MG63 (cell line): ENCODE results near the gene SYNJ2BP. TPM values are rescaled to one million over a fixed set of nuclear protein-coding genes. Genes with fewer than 3 reads are reported as not detected.

Experiments
- DNase-seq: peaks from one replicate; pipeline ENCODE4 v3.0.0-alpha.2; 2020
- H3K27me3 ChIP-seq: fragments of 250-450 bp; sonication (Bioruptor Pico); 2 replicates; pipeline ENCODE4 v1.5.1; 2020; ENCODE audit warnings: mild to moderate bottlenecking, moderate library complexity
- H3K36me3 ChIP-seq: fragments of 250-450 bp; sonication (Bioruptor Pico); 2 replicates; pipeline ENCODE4 v1.5.1; 2020; ENCODE audit warnings: mild to moderate bottlenecking, moderate library complexity
- H3K4me3 ChIP-seq: fragments of 250-450 bp; sonication (Bioruptor Pico); 2 replicates; pipeline ENCODE4 v1.5.1; 2020; ENCODE audit warnings: mild to moderate bottlenecking, moderate library complexity
- H3K9me3 ChIP-seq: fragments of 250-450 bp; sonication (Bioruptor Pico); 2 replicates; pipeline ENCODE4 v1.5.1; 2020; ENCODE audit warnings: mild to moderate bottlenecking, moderate library complexity
- total RNA-seq: library from RNA; depleted of rRNA; stranded (reverse); fragments of >200 nt; shearing (Covaris generic); gene quantifications from 2 replicates; pipeline ENCODE4 v1.2.3, GENCODE V29; 2014; ENCODE audit warnings: low replicate concordance; rRNA removed

Gene SYNJ2BP
- total RNA-seq, 1 experiment from 2014 or later = 9.3 TPM

GRCh38 chr14:70398706-70399431 is 18.0 kb downstream of the SYNJ2BP start:
- Histone ChIP-seq H3K4me3 (no peak overlapping the region), H3K27me3 (no peaks in the 10 kb centered on the region), H3K9me3 (no peaks in the 10 kb centered on the region), H3K36me3 (no peaks in the 10 kb centered on the region)
- no peak for DNase-seq

GRCh38 chr14:70398280-70398679 is 18.6 kb downstream of the SYNJ2BP start:
- no peaks in the 10 kb centered on the region for H3K36me3 ChIP-seq
- DNase-seq = no peak
- H3K4me3 ChIP-seq = no peak overlapping the region
- no peaks in the 10 kb centered on the region for H3K27me3 ChIP-seq
- H3K9me3 ChIP-seq = no peaks in the 10 kb centered on the region

DNA sequence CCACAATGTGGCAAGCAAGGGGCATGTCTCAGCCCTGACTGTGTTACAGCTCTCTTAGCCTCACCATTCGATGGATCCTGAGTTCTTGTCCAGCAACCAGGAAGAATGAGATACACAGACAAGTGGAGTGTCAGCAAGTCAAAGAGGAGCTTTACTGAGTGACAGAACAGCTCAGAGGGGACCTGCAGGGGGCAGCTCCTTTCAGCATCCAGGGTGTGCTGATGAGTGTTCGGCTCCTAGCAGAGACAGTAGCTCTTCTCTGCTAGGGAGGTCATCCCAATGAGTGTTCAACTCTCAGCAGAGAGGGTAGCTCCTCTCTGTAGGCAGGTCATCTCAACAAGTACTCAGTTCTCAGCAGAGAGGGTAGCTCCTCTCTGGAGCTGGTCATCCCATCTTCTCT is 19.1 kb downstream of the SYNJ2BP start:
- Histone ChIP-seq H3K27me3 (no peaks in the 10 kb centered on the region), H3K9me3 (no peaks in the 10 kb centered on the region), H3K4me3 (no peak overlapping the region)

DNA sequence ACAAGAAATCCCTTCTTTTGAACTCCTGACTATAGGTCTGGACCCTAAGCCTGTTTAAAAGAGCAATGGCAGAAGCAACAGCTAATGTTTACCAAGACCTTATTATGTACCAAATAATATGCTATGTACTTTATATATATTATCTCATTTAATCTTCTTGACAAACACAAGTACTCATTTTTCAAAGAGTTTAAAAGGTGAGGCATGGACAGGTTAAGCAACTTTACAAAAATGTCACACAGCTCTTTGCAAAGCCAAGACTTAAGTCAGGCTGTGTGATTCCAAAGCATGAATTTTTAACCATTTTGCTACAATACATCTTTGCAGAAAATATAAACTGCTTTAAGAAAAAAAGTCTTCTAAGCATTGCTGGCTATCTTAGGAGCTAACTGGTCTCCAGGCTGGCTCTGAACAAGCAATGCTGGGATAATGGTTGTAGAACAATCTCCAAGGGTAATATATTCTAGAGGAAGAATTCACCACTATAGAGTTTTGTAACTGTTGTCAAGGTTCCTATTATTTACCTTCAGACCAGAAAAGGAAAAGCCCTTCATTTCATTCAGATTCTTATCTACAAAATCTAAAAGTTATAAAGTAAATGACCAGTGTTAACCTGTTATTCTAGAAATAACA is 22.1 kb downstream of the SYNJ2BP start:
- no peaks in the 10 kb centered on the region for H3K9me3 ChIP-seq
- H3K36me3 ChIP-seq = no peaks in the 10 kb centered on the region
- H3K4me3 ChIP-seq = no peak overlapping the region
- no peaks in the 10 kb centered on the region for H3K27me3 ChIP-seq
- DNase-seq = no peak

More for the DNA sequence above, 19.1 kb downstream of the SYNJ2BP start:
- H3K36me3 ChIP-seq = no peaks in the 10 kb centered on the region
- no peak for DNase-seq

GRCh38 chr14:70392676-70393075 is 24.2 kb downstream of the SYNJ2BP start:
- Histone ChIP-seq H3K9me3 (no peaks in the 10 kb centered on the region), H3K27me3 (no peaks in the 10 kb centered on the region), H3K4me3 (no peak overlapping the region), H3K36me3 (no peaks in the 10 kb centered on the region)
- no peak for DNase-seq

DNA sequence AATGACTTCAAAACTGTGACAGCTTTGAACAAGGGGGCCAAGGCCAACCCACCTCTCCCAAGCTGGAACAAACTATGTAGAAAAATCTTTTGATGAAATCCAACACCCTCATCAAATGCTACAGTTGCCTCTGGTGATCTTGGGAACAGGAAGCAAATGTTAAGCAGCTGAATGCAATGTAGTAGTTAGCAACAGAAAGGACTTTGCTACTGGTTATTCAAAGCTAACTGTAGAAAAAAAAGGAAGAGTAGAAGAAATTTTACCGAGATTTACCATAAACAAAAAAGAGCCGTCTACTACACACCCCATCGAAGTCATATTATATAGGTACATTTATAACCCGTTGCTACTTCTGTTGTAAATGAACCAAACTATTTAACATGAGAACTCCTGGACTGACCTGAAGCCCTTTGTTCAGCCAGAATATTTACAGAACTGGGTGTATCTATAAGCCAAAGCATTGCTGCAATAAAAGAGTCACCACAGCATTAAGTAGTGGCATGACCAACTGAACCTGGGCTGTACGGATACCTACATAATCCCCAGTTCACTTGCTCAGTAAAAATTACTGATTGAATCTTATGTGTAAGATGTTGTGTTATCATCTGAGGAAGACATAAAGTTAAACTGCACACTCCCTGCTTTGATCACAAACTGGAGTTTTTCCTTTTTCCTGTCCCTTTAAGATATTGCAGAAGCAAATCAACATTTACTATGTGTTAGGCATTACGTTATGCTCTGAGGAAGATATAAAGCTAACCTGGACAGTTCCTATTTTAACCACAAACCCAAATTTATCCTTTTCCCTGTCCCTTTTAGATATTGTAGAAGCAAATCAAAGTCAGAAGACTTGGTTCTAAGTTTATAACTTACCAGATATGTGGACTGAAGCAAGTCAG is 25.1 kb downstream of the SYNJ2BP start:
- Histone ChIP-seq H3K9me3 (no peaks in the 10 kb centered on the region), H3K36me3 (no peaks in the 10 kb centered on the region), H3K27me3 (no peaks in the 10 kb centered on the region), H3K4me3 (no peak overlapping the region)
- DNase-seq = no peak

DNA sequence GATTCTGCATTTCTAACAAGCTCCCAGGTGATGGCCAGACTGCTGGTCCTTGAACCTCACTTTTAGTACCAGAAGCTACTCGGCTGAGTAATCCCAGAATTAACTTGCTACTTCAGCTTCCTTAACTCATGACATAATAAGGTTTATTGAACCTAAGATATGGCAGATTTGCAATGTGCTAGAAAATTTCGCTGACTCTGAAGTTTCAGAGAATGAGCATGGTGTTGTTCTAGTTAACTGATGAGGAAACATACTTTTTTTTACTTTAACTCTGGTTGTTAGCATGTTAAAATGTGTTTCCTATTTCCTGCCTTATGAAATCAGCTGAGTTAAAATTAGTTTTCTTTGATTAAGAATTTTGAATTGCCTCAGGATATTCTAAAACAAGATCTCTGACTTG is 34.4 kb downstream of the SYNJ2BP start:
- H3K27me3 ChIP-seq = no peaks in the 10 kb centered on the region
- no peak for DNase-seq
- H3K4me3 ChIP-seq = no peak overlapping the region
- no peaks in the 10 kb centered on the region for H3K9me3 ChIP-seq
- no peaks in the 10 kb centered on the region for H3K36me3 ChIP-seq

DNA sequence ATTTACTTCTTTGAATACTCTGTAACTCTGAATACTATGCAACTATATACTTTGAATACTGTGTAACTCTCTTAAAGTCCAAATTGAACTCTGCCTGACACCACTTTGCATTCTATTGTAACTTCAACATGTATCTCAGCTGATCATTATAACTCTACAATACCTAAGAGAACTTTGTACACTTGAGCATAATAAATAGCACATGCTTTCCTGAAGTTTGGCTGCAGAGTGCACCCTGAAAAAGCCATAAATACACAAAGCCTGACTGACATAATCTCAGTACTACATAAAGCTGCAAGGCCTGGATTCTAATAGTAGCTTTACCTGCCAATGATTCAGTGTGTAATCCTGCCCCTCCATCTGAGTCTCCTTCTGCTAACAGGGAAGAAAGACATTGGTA is 36.1 kb downstream of the SYNJ2BP start:
- no peaks in the 10 kb centered on the region for H3K9me3 ChIP-seq
- no peak overlapping the region for H3K4me3 ChIP-seq
- DNase-seq = no peak
- no peaks in the 10 kb centered on the region for H3K27me3 ChIP-seq
- H3K36me3 ChIP-seq = no peaks in the 10 kb centered on the region

DNA sequence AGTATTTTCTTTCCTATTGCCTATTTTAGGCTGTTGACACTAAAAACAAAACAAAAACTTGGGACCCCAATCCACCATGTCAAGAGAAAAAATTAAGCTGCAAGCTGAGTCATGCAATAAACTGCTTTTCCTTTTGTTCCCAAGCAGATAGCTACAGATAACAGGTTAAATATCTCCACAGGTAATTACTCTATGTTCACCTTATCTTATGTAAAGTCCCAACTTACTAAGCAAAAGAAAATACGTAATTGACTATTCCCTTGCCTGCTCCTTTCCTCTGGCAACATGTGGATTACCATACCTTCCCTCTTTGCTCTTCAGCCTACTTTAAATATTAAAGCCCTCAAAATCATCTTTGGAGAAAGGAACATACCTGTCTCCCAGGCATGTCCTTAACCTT is 38.2 kb downstream of the SYNJ2BP start:
- Histone ChIP-seq H3K36me3 (no peaks in the 10 kb centered on the region), H3K27me3 (no peaks in the 10 kb centered on the region), H3K4me3 (no peak overlapping the region), H3K9me3 (no peaks in the 10 kb centered on the region)
- no peak for DNase-seq

Other genes starting within 250 kb of the SYNJ2BP start
- not detected in 2 replicates for gene SLC8A3, start 228.1 kb downstream of the SYNJ2BP start, total RNA-seq
- 33.6 and 35.9 TPM in 2 replicates for gene COX16, start 57.4 kb downstream of the SYNJ2BP start, total RNA-seq
- 0.49 and 1.7 TPM in 2 replicates for gene ADAM21, start 35.1 kb upstream of the SYNJ2BP start, total RNA-seq
- gene ADAM20, start 117.9 kb upstream of the SYNJ2BP start, total RNA-seq = not detected in 2 replicates
- gene MED6, start 183.6 kb upstream of the SYNJ2BP start, total RNA-seq = 19.2 and 28.2 TPM in 2 replicates
- not detected in 2 replicates for gene TTC9, start 224.8 kb upstream of the SYNJ2BP start, total RNA-seq